Measurements from ENCODE around the gene MINK1.
"Not testable (repeated sequence)": the region's sequence is repeated elsewhere in the genome, so short reads cannot be mapped to it uniquely, and the experiment has no call there.

Gene MINK1

DNA sequence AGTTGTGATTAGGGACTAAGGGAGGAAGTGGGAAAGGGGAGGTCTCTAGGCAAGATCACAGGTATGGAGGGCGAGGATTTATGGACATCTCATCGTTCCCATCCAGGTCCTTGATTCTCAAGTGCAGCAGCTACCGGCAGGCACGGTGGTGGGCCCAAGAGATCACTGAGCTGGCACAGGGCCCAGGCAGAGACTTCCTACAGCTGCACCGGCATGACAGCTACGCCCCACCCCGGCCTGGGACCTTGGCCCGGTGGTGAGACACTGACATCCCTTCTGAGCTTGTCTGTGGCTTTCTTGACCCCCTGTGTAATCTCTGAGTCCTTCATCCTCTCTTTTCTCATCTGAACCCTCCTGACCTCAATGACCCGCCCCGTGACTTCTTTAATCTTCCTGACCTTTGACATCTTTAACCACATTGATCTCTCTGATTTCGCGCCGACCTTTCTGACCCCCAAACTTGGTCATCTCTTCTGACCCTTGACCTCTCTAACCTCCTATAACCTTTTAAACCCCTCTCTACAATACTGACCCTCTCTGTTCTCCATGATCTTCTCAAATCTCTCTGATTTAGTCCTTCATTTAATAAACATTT is 22.3 kb upstream of the MINK1 start:
- no peak for DNase-seq (ENCODE audit: low read depth in 1 of 2, low spot score in 1 of 2)

DNA sequence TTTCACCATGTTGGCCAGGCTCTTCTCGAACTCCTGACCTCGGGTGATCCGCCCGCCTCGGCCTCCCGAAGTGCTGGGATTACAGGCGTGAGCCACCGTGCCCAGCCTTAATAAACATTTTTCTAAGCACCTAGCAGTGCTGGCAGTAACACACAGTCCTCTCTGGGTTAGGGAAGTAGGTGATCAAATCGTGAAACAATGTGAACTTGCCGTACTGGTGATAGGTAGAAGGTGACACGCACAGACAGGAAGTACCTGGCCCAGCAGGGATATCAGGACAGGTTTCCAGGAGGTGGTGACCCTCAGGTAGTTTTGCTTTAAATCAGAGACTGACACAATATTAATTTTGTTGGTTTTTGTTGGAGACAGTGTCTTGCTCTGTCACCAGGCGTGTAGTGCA is 21.7 kb upstream of the MINK1 start:
- no peak for DNase-seq (ENCODE audit: low read depth in 1 of 2, low spot score in 1 of 2)

DNA sequence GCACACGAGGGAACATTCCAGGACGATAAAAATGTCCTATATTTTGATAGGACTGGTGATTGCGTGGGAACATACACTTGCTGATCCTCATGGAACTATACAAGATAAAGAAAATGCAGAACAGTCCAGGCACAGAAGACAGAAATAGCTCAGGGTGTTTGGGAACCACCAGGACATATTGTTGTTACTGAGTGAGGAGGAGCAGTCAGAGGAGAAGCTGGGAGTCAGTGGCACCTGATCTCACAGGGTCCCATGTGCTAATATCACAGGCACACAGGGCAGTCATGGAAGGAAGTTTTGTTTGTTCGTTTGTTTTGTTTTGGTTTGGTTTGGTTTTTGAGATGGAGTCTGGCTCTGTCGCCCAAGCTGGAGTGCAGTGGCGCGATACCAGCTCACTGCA is 20.4 kb upstream of the MINK1 start:
- DNase-seq (ENCODE audit: low read depth in 1 of 2, low spot score in 1 of 2), result no peak

DNA sequence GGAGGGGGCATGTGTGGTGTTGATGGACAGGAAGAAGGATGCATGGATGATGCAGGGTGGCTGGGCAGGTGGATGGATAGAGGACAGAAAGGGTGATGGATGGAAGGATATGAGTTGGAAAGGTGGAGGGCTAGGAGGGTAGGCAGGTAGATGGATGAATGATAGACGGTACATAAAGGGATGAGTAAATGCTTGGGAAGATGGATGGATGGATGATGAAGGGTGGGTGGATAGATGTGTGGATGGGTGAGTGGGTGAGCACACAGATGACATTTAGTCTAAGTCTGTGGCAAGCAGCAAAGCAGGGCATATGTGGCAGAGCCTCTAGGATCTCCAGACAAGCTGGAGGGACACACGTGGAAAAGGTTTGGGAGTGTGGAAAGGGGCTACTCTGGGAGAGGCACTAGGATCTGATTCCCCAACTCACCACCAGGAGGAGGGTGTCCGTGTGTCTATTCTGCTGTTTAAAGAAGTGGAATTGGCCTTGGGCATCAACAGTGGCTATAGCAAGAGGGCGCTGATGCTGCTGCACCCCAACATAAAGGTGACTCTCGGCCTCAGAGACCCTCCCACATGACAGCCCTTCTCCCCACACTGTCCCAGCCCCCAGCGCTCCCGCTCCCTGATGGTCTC is 18.0 kb upstream of the MINK1 start:
- DNase-seq (ENCODE audit: low read depth in 1 of 2, low spot score in 1 of 2), result no peak

DNA sequence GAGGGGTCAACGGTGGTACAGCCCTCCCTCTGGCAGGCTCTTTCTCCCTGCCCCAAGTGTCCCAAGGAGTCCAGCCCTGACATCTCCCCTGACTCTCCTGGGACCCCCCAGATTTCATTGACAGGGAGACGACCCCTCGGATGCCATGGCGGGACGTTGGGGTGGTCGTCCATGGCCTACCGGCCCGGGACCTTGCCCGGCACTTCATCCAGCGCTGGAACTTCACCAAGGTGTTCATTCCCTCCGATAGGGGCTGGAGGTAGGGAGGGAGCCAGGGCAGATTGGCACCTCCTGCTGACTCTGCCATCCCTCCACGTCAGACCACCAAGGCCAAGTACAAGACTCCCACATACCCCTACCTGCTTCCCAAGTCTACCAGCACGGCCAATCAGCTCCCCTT is 16.3 kb upstream of the MINK1 start:
- DNase-seq (ENCODE audit: low read depth in 1 of 2, low spot score in 1 of 2), result no peak

DNA sequence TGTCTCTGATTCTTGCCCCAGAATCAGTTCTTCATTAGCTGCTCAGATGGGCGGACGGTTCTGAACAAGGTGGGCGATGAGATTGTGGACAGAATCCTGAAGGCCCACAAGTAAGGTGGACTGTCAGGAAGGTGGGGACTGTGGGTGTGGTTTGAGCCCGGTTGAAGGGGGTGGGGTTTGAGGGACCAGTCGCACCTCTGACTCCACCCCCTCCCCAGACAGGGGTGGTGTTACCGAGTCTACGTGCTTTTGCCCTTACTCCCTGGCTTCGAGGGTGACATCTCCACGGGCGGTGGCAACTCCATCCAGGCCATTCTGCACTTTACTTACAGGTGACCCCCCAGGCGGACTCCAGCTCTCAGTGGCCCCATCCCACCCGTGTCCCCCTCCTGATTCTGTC is 14.9 kb upstream of the MINK1 start:
- DNase-seq (ENCODE audit: low read depth in 1 of 2, low spot score in 1 of 2), result no peak

DNA sequence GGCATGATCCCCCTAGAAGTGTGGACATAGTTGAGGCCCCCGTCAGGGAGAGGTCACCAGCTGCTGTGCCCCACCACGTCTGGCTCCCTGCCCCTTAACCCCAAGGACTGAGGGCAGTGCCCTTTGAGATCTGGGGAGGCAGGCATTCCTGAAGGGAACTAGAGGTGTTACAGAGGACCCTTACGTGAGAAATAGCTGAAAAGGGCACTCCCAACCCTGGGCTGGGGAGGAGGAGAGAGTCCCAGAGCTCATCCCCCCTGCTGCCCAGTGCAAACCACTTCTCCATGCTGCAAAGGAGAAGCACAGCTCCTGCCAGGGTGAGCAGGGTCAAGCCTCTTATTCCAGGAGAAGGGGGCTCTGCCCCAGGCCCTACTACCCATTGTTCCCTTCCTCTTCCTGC is 10.3 kb upstream of the MINK1 start:
- no peak for DNase-seq (ENCODE audit: low read depth in 1 of 2, low spot score in 1 of 2)

DNA sequence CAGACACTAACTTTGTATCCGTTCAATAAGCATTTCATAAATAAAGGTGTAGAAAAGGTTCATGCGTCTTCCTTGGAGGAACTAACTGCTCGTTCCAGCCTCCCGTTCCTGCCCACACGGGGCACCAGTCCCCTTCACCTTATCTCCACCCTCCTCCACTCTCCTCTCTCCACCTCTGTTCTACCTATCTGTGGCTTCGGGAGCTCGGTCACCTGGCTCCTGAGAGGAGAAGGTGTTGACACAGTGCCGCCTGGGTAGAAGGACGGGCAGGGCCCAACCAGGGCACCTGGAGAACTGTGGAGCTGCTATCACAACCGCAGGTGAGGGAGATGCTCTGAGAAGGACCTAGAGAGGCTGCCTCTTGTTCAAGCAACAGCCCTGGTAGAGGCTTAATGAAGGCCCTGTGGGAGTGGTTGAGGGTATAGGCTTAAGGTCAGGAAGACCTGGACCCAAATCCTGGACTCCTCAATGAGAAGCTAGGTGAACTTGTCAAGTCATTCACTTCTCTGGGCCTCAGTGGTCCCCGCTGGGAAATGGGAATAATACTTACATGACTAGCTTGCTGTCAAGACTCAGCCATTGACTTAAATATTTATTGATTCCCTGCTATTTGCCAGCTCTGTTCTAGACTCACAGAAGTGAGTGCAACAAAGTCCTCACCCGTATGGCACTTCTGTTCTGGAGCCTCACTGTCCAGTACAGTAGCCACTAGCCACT is 9.6 kb upstream of the MINK1 start:
- DNase-seq (ENCODE audit: low read depth in 1 of 2, low spot score in 1 of 2), result no peak

DNA sequence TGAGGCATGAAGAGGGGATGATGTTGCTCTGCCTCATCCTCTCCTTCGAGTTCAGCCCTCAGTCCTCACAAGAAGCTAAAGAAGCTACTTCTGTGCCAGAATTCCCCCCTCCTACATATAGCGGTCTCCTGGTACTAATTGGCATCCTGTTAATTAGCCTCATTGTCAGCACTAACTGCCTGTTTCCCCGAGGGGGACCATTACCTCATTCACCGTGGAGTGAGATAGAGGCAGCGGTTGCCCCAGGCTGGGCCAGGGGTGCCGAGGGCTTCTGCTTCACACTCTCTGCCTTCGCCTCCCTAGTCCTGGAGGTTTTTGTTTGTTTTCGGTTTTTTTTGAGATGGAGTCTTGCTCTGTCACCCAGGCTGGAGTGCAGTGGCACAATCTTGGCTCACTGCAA is 5.7 kb upstream of the MINK1 start:
- DNase-seq (ENCODE audit: low read depth in 1 of 2, low spot score in 1 of 2), result no peak

DNA sequence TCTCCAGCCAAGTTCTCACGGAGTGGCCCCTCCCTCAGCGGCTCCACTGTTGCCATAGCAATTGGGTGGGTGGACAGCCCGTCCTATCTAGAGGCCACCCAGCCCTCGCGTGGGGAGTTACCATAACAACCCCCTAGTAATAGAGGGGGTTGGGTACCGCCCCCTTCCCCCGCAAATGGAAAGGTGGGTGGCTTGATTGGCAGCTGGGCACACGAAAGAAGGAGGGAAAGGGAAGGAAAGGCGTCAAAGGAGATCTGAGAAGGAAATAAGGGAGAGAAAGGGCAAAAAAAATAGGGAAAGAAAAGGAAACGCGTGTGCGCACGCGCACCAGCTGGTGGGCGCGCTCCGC is 337 bp upstream of the MINK1 start:
- not testable (repeated sequence) for DNase-seq (ENCODE audit: low read depth in 1 of 2, low spot score in 1 of 2)

DNA sequence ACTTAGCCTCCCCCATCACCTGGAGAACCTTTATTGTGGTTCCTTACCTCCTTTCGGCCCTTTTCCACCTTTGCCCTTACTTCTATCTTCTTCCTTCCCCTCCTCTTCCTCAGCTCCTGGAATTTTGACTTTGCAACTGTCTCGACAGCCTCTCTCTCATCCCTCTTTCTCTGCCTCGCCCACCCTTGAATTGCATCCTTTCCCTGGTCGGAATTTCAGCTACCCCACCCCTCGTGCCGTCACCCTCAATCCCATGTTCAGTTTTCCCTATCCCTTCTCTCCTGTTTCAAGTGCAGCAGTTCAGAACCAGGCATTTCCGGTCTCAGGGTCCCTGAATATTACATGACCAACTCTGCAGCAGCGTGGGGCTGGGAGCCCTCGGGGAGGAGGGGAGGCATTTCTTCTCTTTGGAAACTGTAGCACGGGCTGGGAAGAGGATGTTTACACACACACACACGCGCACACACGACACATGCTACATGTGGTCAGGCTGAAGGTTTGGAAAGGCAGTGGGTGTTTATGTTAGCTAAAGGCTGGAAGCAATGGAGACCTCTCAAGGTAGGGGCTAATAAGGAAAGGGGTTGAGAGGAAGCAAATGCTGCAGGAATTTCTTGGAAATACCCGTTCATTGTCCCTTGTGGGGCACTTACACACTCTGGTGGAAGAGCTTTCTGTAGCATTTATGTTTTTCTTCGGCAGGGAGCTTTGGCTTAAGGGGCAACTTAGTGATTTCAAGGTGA is 971 bp downstream of the MINK1 start:
- DNase-seq (ENCODE audit: low read depth in 1 of 2, low spot score in 1 of 2), result no peak

DNA sequence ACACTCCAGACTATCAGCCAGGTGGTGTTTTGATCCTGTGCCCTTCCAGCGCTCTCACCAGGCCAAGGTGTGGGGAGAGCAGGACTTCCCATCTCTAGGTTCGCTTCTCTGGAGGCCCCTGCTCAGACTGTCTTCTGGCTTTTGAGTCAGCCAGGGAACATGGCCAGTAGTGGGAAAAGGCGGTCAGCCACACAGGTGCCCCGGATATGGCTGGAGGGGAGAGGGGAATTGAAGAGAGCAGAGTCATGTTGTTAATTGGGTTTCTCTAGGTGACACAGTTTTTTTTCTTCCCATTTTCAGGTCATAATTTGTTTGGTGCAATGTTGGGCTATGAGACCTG is 1.5 kb downstream of the MINK1 start:
- DNase-seq (ENCODE audit: low read depth in 1 of 2, low spot score in 1 of 2), result no peak

DNA sequence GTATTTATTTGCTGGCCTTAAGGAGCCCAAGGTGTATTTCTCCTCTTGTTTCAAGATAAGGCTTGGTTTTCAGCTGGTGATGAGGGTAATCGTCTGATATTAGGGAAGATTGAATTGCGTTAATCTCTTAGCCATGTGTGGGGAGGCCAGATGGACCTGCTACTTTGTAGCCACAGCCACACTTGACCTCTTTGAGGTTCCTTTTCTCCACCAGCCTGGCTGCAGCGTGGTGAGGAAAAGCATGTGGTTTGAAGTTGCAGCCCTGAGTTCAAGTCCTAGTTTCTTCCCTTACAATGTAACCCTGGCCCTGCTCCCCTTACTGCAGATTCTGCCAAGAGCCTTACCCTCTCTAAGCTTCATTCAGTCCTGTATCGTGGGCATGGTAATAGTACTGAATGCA is 3.1 kb downstream of the MINK1 start:
- DNase-seq (ENCODE audit: low read depth in 1 of 2, low spot score in 1 of 2), result no peak

DNA sequence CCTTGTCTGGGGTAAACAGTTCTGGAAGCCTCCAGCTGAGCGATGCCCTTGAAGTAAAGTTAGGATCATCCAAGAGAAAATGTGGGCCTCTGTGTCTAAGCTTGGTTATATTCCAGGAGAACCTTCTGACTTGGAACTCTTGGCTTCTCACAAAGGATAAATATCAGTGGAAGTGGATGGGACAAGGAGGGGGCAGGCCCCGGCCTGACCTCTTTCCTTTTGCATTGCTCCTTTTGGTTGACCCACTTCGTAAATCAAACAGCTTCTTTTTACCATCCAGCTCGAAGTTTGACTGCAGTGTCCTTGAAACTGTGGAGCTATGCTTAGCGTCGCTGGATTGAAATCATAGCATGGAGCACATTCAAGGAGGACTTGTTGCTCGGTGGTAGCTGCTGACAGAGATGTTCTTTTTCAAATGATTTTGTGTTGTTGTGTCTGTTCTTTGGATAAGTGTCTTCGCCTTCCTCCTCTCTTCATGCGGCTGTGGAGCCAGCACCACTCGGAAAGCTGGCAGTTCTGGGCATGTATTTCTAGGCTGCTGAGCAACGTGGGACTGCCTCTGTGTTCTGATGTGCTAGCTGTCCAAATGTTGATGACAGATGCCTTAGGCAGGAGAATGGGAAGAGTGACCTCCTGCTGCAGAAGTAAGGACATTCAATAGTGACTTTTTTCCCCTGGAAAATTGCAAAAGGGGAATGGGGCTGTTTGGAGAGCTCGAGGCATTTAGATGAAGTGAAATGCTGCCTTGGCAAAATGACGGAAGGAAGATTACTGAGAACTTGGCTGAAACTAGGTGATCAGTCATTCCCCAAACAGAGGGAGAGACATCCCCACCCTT is 4.5 kb downstream of the MINK1 start:
- no peak for DNase-seq (ENCODE audit: low read depth in 1 of 2, low spot score in 1 of 2)

DNA sequence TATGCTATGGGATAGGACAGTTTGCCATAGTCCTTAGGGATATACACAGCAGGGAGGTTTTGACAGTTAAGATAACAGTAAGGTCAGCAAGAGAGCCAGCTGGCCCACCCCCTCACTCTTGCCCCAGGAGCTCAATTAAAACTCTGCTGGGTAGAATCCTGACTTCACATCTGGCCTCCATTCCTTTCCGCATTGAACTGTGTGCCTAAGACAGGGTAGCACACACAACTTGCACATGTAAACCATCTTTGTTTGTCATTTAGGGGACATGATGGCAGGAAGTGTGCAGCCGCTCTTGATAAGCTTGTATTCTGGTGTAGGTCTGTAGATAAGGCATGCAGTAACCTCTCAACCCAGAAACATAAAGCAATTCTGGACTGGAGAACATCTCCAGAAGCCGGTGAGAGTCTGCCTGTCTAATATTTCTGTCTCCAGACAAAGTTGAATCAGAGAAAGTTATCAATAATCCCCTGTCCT is 5.2 kb downstream of the MINK1 start:
- DNase-seq (ENCODE audit: low read depth in 1 of 2, low spot score in 1 of 2), result no peak

DNA sequence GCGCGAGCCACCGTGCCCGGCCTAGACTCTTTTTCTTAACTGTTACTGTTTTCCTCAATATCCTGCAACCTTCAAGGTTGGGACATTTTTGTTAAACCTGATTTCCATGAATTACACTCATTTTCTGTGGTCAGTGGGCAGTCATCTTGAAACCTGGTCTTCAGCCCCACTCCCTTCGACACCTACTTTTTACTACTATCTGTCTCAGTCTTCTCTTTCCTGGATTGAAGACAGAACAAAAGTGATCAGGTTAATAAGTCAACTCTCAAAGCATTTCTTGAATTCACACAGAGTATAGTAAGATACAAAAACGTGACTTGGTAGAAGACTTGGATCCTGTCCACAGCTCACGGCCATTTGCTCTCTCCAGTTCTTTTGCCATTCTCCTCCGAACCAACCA is 6.1 kb downstream of the MINK1 start:
- DNase-seq (ENCODE audit: low read depth in 1 of 2, low spot score in 1 of 2), result no peak

DNA sequence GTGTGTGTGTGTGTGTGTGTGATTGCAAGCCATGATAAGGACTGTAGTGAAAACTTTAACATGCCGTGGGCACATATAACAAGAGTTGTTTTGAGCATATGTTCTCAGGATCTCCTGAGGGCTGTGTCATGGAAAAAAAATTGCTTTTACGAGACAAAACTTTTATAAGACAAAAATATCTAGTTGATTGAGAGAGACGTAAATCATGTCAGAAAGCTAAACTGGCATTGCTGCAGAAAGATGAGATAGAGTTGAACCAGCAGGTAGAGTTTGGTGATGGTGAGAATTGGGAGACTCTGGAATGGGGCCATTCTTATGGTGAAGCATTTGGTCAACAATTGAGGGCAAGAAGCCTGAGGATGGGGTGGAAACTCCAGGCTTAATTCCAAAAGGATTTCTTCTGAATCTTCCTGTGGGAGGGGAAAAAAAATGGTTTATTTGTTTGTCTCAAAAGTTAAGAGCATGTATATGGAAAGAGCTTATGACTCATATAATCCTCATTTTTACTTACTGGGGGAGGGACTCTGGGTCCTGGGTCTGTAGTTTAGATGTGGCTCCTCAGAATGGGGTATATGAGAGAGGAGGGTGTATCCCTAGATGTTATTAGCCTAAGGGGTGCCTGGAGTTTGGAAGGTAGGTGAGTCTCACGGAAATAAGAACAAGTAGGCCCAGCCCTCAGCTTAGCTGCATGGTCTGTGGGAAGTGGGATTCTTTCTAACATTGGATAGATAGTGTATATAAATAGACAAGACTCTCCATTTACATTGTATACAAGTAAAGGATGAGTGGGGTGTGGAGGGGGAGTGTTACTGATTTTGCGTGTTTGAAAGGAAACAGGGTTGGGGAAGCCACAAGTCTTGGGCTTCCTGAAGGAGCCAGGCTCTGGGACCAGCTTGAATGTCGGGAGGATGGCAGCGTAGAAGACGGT is 7.1 kb downstream of the MINK1 start:
- DNase-seq (ENCODE audit: low read depth in 1 of 2, low spot score in 1 of 2), result no peak

DNA sequence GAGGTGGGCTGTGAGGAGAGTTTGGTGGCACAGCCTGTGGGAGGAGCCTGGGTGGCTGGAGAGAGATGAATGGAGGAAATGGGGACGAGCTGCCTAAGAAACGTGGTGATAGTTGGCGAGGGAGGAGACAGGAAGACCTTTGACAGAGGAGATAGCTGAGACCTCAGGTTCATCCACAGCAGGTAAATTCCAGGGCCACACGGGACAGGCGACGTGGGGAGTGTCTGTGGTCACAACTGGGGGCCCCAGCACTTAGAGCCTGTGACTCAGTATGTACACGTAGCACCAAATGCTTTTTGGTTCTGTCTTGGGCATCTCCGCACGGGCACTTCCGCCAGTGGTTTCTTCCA is 7.7 kb downstream of the MINK1 start:
- DNase-seq (ENCODE audit: low read depth in 1 of 2, low spot score in 1 of 2), result no peak

DNA sequence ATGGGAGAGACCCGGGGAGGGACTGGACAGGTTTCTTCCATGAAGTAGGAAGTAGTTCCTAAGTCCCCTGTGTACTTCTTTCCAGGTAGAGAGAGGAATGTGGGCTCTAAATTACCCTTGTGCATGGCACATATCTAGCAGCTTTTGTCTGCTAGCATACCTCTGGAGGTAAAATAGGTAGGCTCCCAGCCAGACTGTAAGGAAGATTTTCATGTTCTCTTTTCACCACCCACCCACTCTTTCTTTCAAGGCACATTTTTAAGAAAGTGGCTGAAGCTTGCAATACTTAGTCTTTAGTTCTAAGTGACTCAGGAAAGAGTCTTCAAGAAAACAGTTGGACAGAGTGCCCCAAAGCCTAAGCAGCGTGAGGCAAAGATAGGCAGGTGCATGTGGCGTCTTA is 9.2 kb downstream of the MINK1 start:
- DNase-seq (ENCODE audit: low read depth in 1 of 2, low spot score in 1 of 2), result no peak

DNA sequence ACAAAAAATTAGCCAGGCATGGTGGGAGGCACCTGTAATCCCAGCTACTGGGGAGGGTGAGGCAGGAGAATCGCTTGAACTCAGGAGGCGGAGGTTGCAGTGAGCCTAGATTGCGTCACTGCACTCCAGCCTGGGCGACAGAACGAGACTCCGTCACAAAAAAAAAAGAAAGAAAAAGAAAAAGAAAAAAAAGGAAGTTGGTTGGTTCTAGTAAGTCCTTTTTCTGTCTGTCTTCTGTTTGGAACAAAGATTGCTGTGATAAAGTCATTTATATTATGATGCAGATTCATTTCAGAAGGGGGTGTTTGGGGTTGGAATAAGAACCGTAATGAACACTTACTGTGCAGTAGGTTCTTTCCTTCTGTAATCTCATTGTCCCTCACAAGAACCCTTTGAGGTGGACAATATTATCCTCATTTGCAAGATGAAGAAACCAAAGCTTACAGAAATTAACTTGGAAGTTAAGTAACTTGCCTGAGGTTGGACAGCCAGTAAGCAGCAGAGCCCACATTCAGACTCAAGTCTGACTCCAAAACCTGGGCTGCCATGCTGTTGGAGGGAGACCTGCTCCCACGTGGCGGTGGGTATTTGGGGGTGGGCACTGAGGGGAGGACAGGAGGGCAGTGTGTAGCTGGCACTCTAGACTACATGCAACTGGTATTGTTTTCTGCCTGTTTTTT is 10.3 kb downstream of the MINK1 start:
- DNase-seq (ENCODE audit: low read depth in 1 of 2, low spot score in 1 of 2), result no peak
